Calu3 (cell line): Measurements from ENCODE around the gene UBR4. TPM values are rescaled to one million over a fixed set of nuclear protein-coding genes. Genes with fewer than 3 reads are reported as not detected.

Source experiments
- BruUV-seq: library from RNA; stranded (reverse); fragments of 400-500 nt; replicated peaks from 2 replicates; lab custom pipeline; 2021; lab: Mats Ljungman, UMichigan
- CTCF ChIA-PET: fragments of 300-600 bp; sonication (Branson Sonifier 250); formaldehyde crosslinking; loops from one replicate; lab custom pipeline; 2022; ENCODE audit warnings: antibody characterized with exemption; lab: Charles Lee
- DNase-seq: peaks from one replicate; pipeline ENCODE4 v3.0.0; 2022
- H3K27ac Mint-ChIP-seq: one replicate; pipeline ENCODE4 v1.8.0; 2022; ENCODE audit warnings: mixed read lengths; ENCODE audit not compliant: unreplicated experiment
- H3K27me3 Mint-ChIP-seq: one replicate; pipeline ENCODE4 v1.8.0; 2022; ENCODE audit warnings: mixed read lengths; ENCODE audit not compliant: unreplicated experiment
- H3K36me3 Mint-ChIP-seq: one replicate; pipeline ENCODE4 v1.8.0; 2022; ENCODE audit warnings: mild to moderate bottlenecking, moderate library complexity, mixed read lengths; ENCODE audit not compliant: insufficient read depth, unreplicated experiment
- H3K4me1 Mint-ChIP-seq: one replicate; pipeline ENCODE4 v1.8.0; 2022; ENCODE audit warnings: mild to moderate bottlenecking, low read depth, mixed read lengths; ENCODE audit not compliant: unreplicated experiment
- H3K4me3 Mint-ChIP-seq: one replicate; pipeline ENCODE4 v1.8.0; 2022; ENCODE audit warnings: mild to moderate bottlenecking, low read depth, moderate library complexity, mixed read lengths; ENCODE audit not compliant: unreplicated experiment
- H3K9me3 Mint-ChIP-seq: one replicate; pipeline ENCODE4 v1.8.0; 2022; ENCODE audit warnings: low read depth, mixed read lengths; ENCODE audit not compliant: unreplicated experiment
- intact Hi-C: fragments of 100-400 bp; cut with micrococcal nuclease; formaldehyde crosslinking; loops from one replicate; pipeline ENCODE4 v1.10.0; 2022; ENCODE audit not compliant: unreplicated experiment
- total RNA-seq: library from RNA; stranded (reverse); gene quantifications from 2 replicates; pipeline ENCODE4 v1.2.3, GENCODE V29; 2022
- TF ChIP-seq, protein P1 (sequence below): fragments of 200-600 bp; IDR thresholded peaks from one replicate; pipeline ENCODE4 v1.8.0; 2022; ENCODE audit warnings: antibody characterized with exemption; ENCODE audit not compliant: unreplicated experiment

Gene UBR4
- total RNA-seq, 1 experiment from 2014 or later, result 123 TPM

DNA sequence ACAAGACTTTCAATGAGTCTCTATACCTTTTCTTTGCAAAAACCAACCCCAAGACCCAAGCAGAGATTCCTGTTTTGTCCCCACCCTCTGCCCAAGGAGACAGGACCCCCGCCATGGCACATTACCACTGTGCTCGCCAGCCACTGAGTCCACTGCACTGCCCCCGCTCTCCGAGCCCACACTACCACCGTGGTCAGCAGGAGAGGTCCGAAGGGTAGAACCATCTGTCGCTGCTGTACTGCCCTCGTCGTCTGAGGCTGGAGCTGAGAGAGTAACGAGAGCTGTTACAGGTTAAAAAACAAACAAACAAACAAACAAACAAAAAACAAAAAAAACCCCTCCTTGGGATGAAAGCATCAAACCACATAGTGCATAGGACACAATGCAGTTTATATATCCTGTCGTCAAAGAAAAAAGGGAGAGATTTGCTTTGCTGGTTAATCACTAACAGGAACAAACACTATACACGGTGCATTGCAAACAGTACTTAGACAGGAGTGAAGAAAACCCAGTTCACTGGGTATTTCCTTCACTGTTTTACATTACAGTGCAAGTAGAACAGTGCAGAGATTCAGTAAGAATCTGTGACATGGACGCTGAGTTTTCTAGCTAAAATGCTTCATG lies 71.0 kb downstream of the UBR4 start:
- DNase-seq, result no peak
- no TSS peak for BruUV-seq
- intact Hi-C loops, result no loop called here
- Mint-ChIP-seq H3K27me3 (no peaks in the 10 kb centered on the region), H3K4me3 (no peak overlapping the region), H3K27ac (no peak overlapping the region), H3K4me1 (no peaks in the 10 kb centered on the region), H3K9me3 (no peaks in the 10 kb centered on the region), H3K36me3 (peaks cover 32% of the 10 kb centered on the region)
- CTCF ChIA-PET, result no interaction called here
- TF ChIP-seq, protein P1, sequence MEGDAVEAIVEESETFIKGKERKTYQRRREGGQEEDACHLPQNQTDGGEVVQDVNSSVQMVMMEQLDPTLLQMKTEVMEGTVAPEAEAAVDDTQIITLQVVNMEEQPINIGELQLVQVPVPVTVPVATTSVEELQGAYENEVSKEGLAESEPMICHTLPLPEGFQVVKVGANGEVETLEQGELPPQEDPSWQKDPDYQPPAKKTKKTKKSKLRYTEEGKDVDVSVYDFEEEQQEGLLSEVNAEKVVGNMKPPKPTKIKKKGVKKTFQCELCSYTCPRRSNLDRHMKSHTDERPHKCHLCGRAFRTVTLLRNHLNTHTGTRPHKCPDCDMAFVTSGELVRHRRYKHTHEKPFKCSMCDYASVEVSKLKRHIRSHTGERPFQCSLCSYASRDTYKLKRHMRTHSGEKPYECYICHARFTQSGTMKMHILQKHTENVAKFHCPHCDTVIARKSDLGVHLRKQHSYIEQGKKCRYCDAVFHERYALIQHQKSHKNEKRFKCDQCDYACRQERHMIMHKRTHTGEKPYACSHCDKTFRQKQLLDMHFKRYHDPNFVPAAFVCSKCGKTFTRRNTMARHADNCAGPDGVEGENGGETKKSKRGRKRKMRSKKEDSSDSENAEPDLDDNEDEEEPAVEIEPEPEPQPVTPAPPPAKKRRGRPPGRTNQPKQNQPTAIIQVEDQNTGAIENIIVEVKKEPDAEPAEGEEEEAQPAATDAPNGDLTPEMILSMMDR, result no peak

DNA sequence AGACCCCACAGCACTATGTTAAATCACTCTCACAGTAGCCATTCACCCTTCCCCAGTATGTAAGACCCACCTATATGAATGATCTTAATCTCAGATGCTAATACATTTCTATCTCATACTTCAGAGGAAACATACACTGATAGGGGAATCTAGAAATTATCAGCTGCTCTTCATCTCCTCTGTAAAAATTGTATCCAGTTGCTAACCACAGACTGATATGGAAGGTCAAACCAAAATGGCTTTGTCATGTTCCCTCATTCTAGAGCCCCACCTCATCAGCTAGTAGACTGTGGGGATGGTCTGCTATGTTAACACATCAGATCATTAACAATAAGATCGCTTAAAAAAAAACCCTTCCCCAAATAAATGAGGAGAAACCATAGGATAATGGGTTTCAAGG lies 71.7 kb downstream of the UBR4 start:
- intact Hi-C loops, result no loop called here
- Mint-ChIP-seq H3K4me3 (no peak overlapping the region), H3K9me3 (no peaks in the 10 kb centered on the region), H3K4me1 (no peaks in the 10 kb centered on the region), H3K27ac (no peak overlapping the region), H3K36me3 (peaks cover 30% of the 10 kb centered on the region), H3K27me3 (no peaks in the 10 kb centered on the region)
- TF ChIP-seq, protein P1, result no peak
- no TSS peak for BruUV-seq
- CTCF ChIA-PET, result no interaction called here
- DNase-seq, result no peak

DNA sequence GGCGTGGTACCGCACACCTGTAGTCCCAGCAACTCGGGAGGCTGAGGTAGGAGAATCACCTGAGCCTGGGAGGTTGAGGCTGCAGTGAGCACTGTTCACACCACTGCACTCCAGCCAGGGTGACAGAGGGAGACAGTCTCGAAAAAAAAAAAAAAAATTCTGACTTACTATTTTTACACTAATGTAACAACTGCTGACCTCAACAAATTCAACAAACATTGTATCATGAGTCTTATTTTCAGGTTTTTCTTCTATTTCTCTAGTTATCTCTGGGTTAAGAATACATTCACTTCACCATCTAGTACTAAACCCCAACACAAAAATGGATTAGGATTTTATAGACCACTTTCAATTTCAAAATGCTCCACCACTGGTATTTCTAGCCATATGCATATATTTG lies 72.9 kb downstream of the UBR4 start:
- Mint-ChIP-seq H3K9me3 (no peaks in the 10 kb centered on the region), H3K27ac (no peak overlapping the region), H3K4me3 (no peak overlapping the region), H3K36me3 (peaks cover 39% of the 10 kb centered on the region), H3K4me1 (no peaks in the 10 kb centered on the region), H3K27me3 (no peaks in the 10 kb centered on the region)
- CTCF ChIA-PET, result no interaction called here
- BruUV-seq, result no TSS peak
- intact Hi-C loops, result no loop called here
- DNase-seq, result no peak
- TF ChIP-seq, protein P1, result no peak

DNA sequence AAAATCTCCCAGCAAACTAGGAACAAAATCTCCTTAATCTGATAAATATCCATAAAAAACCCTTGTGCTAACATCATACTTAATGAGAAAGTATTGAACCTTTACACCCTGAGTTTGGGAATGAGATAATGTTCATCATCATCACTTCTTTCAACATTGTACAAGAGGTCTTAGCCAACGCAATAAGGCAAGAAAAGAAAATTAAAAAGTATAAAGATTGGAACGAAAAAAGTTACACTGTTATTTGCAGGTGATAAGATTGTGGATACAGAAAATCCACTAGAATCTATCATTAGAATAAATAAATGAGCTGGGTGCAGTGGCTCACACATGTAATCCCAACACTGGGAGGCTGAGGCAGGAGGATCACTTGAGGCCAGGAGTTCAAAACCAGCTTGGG lies 76.7 kb downstream of the UBR4 start:
- TF ChIP-seq, protein P1, result no peak
- no peaks in the 10 kb centered on the region for H3K9me3 Mint-ChIP-seq
- intact Hi-C loops, result no loop called here
- no peak overlapping the region for H3K4me3 Mint-ChIP-seq
- H3K27ac Mint-ChIP-seq, result no peak overlapping the region
- no TSS peak for BruUV-seq
- DNase-seq, result no peak
- CTCF ChIA-PET, result no interaction called here
- H3K36me3 Mint-ChIP-seq, result peaks cover 34% of the 10 kb centered on the region
- H3K4me1 Mint-ChIP-seq, result peaks cover 8% of the 10 kb centered on the region
- H3K27me3 Mint-ChIP-seq, result no peaks in the 10 kb centered on the region
